Bronchial epithelial cell (primary cell): ENCODE measurements around the gene SLC12A6. TPM values are rescaled to one million over a fixed set of nuclear protein-coding genes. Genes with fewer than 3 reads are reported as not detected.

Source experiments
- DNase-seq: peaks from one replicate; pipeline ENCODE4 v3.0.0-alpha.2; 2010; ENCODE audit warnings: low read depth
- FAIRE-seq: peaks from 2 replicates; lab custom pipeline; 2011; peaks lifted over from hg19 to GRCh38; lab: Jason Lieb, UNC
- H3K27me3 ChIP-seq: 2 replicates; pipeline ENCODE4 v1.5.1; 2011; ENCODE audit warnings: low read length; ENCODE audit not compliant: control insufficient read depth, insufficient read depth
- H3K36me3 ChIP-seq: 2 replicates; pipeline ENCODE4 v1.5.1; 2011; ENCODE audit warnings: low read length; ENCODE audit not compliant: control insufficient read depth, insufficient read depth
- H3K4me3 ChIP-seq: 2 replicates; pipeline ENCODE4 v1.5.1; 2011; ENCODE audit warnings: mild to moderate bottlenecking, low read depth, low read length, control low read depth
- CTCF ChIP-seq: IDR thresholded peaks from 2 replicates; pipeline ENCODE4 v1.5.1; 2011; ENCODE audit warnings: mild to moderate bottlenecking, moderate library complexity, low read length, control low read depth, inconsistent platforms; ENCODE audit not compliant: insufficient read depth, severe bottlenecking
- total RNA-seq: library from RNA; depleted of rRNA; stranded (reverse); fragments of >200 nt; gene quantifications from 2 replicates; pipeline ENCODE4 v1.2.1, GENCODE V29; 2014

SLC12A6 gene
- total RNA-seq, 1 donor from 2014 or later = 24.5 TPM

GRCh38 chr15:34365091-34365825 lies 27.7 kb upstream of the SLC12A6 start:
- peaks cover 4% of the 10 kb centered on the region for H3K36me3 ChIP-seq
- no peaks in the 10 kb centered on the region for H3K27me3 ChIP-seq
- FAIRE-seq = no peak
- no peak for DNase-seq
- H3K4me3 ChIP-seq = no peak overlapping the region
- no peak for TF ChIP-seq CTCF

GRCh38 chr15:34364041-34364440 lies 26.5 kb upstream of the SLC12A6 start:
- TF ChIP-seq CTCF = no peak
- no peak for DNase-seq
- no peak for FAIRE-seq
- Histone ChIP-seq H3K4me3 (no peak overlapping the region), H3K36me3 (peaks cover 8% of the 10 kb centered on the region), H3K27me3 (no peaks in the 10 kb centered on the region)

GRCh38 chr15:34362047-34362773 lies 24.6 kb upstream of the SLC12A6 start:
- Histone ChIP-seq H3K27me3 (no peaks in the 10 kb centered on the region), H3K36me3 (peaks cover 10% of the 10 kb centered on the region), H3K4me3 (no peak overlapping the region)
- no peak for TF ChIP-seq CTCF
- no peak for DNase-seq
- no peak for FAIRE-seq

- FAIRE-seq = no peak
Observed at GRCh38 chr15:34361278-34361677, 23.7 kb upstream of the SLC12A6 start.

GRCh38 chr15:34360298-34360697 lies 22.7 kb upstream of the SLC12A6 start:
- no peak overlapping the region for H3K4me3 ChIP-seq
- DNase-seq = peak; percentile 80
- no peak for TF ChIP-seq CTCF
- no peak for FAIRE-seq
- H3K36me3 ChIP-seq = peaks cover 10% of the 10 kb centered on the region
- H3K27me3 ChIP-seq = no peaks in the 10 kb centered on the region

More at GRCh38 chr15:34361278-34361677, 23.7 kb upstream of the SLC12A6 start:
- peaks cover 10% of the 10 kb centered on the region for H3K36me3 ChIP-seq
- no peak overlapping the region for H3K4me3 ChIP-seq
- no peak for DNase-seq
- TF ChIP-seq CTCF = no peak
- no peaks in the 10 kb centered on the region for H3K27me3 ChIP-seq
